Measurements from ENCODE around the gene ARFGEF2. TPM values are rescaled to one million over a fixed set of nuclear protein-coding genes. Genes with fewer than 3 reads are reported as not detected.
"Not testable (repeated sequence)": the region's sequence is repeated elsewhere in the genome, so short reads cannot be mapped to it uniquely, and the experiment has no call there.

ARFGEF2 gene
- total RNA-seq, 1 donor from 2014 or later, result 32.5 TPM

DNA sequence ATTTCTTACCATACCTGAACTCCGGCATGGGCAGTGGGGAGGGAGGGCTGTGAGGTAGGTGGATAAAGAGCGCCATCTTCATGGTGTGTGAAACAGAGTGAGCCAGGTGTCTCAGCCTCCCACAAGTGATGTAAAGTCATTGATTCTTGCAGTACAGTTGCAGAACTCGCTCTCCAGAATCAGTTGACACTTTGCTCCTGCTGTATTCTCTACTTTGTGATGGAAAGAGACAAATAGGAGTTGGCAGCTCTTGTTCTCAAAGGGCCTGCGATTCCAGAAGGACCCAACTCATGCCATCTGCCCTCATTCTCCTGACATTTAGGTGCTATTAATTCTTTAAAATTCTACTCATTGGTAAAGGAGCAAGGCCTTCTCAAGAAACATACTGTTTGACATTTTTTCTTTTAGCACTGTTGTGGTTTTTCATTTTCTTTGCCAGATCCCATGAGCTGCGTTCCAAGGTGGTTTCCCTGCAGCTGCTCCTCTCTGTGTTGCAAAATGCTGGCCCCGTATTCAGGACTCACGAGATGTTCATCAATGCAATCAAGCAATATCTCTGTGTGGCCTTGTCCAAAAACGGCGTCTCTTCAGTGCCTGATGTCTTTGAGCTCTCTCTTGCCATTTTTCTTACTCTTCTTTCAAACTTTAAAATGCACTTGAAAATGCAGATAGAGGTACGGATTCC, 49.3 kb downstream of the ARFGEF2 start:
- H3K4me1 Mint-ChIP-seq (ENCODE audit: unreplicated experiment), result no peaks in the 10 kb centered on the region
- TF ChIP-seq, protein P1, sequence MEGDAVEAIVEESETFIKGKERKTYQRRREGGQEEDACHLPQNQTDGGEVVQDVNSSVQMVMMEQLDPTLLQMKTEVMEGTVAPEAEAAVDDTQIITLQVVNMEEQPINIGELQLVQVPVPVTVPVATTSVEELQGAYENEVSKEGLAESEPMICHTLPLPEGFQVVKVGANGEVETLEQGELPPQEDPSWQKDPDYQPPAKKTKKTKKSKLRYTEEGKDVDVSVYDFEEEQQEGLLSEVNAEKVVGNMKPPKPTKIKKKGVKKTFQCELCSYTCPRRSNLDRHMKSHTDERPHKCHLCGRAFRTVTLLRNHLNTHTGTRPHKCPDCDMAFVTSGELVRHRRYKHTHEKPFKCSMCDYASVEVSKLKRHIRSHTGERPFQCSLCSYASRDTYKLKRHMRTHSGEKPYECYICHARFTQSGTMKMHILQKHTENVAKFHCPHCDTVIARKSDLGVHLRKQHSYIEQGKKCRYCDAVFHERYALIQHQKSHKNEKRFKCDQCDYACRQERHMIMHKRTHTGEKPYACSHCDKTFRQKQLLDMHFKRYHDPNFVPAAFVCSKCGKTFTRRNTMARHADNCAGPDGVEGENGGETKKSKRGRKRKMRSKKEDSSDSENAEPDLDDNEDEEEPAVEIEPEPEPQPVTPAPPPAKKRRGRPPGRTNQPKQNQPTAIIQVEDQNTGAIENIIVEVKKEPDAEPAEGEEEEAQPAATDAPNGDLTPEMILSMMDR (IDR thresholded peaks at IDR 0.05), result no peak
- peaks cover 51% of the 10 kb centered on the region for H3K36me3 Mint-ChIP-seq (ENCODE audit: unreplicated experiment)

DNA sequence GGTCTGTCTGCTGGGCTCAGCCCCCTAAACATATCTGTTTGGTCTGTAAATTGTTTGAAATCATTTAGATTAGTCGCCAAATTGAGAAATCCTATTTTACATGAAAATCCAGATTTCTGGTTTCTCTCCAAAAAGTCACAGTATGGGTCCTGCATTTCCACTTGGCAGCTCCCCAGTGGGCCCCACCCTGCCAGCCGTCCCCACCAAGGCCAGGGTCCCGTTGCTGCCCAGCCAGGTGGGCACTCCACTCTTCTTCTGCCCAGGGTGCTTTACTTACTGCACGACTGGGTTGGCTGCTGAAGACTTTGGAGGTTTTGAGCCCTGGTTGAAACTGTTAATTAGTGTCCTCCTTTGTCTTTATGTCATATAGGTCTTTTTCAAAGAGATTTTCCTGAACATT, 50.4 kb downstream of the ARFGEF2 start:
- DNase-seq (ENCODE audit: extremely low spot score, unreplicated experiment), result no peak
- Mint-ChIP-seq H3K27ac (ENCODE audit: unreplicated experiment) (no peak overlapping the region), H3K9me3 (ENCODE audit: unreplicated experiment) (no peaks in the 10 kb centered on the region), H3K4me3 (ENCODE audit: unreplicated experiment) (no peak overlapping the region), H3K36me3 (ENCODE audit: unreplicated experiment) (peaks cover 52% of the 10 kb centered on the region), H3K4me1 (ENCODE audit: unreplicated experiment) (no peaks in the 10 kb centered on the region), H3K27me3 (ENCODE audit: unreplicated experiment) (no peaks in the 10 kb centered on the region)
- TF ChIP-seq, protein P1 (IDR thresholded peaks at IDR 0.05), result no peak

More for the DNA sequence above, 49.3 kb downstream of the ARFGEF2 start:
- H3K4me3 Mint-ChIP-seq (ENCODE audit: unreplicated experiment), result no peak overlapping the region
- H3K27me3 Mint-ChIP-seq (ENCODE audit: unreplicated experiment), result no peaks in the 10 kb centered on the region
- no peak for DNase-seq (ENCODE audit: extremely low spot score, unreplicated experiment)
- H3K9me3 Mint-ChIP-seq (ENCODE audit: unreplicated experiment), result no peaks in the 10 kb centered on the region
- no peak overlapping the region for H3K27ac Mint-ChIP-seq (ENCODE audit: unreplicated experiment)

DNA sequence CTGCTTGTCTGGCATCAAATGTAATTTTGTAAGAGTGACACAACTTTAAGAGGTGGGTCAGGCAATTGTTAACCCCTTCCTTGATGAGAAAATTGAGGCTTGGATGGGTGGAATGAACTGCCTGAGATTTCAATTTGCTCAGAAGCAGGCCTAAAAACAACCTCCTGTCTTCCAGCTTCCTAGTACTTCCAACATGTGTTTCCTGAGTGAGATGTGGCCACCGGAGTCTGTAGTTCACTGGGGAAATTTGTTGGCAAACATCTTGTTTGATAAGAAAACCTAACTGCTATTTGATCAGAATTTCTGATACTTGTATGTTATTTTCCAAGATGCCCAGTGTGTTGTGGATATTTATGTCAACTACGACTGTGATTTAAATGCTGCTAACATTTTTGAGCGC, 51.3 kb downstream of the ARFGEF2 start:
- TF ChIP-seq, protein P1 (IDR thresholded peaks at IDR 0.05), result no peak
- no peaks in the 10 kb centered on the region for H3K4me1 Mint-ChIP-seq (ENCODE audit: unreplicated experiment)
- no peaks in the 10 kb centered on the region for H3K27me3 Mint-ChIP-seq (ENCODE audit: unreplicated experiment)
- H3K27ac Mint-ChIP-seq (ENCODE audit: unreplicated experiment), result no peak overlapping the region
- DNase-seq (ENCODE audit: extremely low spot score, unreplicated experiment), result no peak
- H3K4me3 Mint-ChIP-seq (ENCODE audit: unreplicated experiment), result no peak overlapping the region
- H3K9me3 Mint-ChIP-seq (ENCODE audit: unreplicated experiment), result no peaks in the 10 kb centered on the region
- peaks cover 52% of the 10 kb centered on the region for H3K36me3 Mint-ChIP-seq (ENCODE audit: unreplicated experiment)

DNA sequence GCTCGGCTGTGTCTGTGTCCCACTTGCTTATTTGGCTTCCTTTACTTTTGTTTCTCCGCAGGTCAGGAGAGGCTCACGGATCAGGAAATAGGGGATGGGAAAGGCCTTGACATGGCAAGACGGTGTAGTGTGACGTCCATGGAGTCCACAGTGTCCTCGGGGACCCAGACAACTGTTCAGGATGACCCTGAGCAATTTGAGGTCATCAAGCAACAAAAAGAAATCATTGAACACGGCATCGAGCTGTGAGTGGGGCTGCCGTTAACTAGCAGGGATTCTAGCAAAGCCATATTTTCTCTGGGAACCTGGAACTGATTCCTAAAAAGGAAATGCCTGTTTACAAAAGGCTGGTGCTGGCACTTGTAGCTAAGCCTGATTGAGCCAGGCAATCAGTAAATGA, 54.4 kb downstream of the ARFGEF2 start:
- H3K27ac Mint-ChIP-seq (ENCODE audit: unreplicated experiment), result no peak overlapping the region
- no peaks in the 10 kb centered on the region for H3K27me3 Mint-ChIP-seq (ENCODE audit: unreplicated experiment)
- H3K4me1 Mint-ChIP-seq (ENCODE audit: unreplicated experiment), result no peaks in the 10 kb centered on the region
- H3K36me3 Mint-ChIP-seq (ENCODE audit: unreplicated experiment), result peaks cover 56% of the 10 kb centered on the region
- H3K4me3 Mint-ChIP-seq (ENCODE audit: unreplicated experiment), result no peak overlapping the region
- no peak for DNase-seq (ENCODE audit: extremely low spot score, unreplicated experiment)
- TF ChIP-seq, protein P1 (IDR thresholded peaks at IDR 0.05), result no peak
- no peaks in the 10 kb centered on the region for H3K9me3 Mint-ChIP-seq (ENCODE audit: unreplicated experiment)

DNA sequence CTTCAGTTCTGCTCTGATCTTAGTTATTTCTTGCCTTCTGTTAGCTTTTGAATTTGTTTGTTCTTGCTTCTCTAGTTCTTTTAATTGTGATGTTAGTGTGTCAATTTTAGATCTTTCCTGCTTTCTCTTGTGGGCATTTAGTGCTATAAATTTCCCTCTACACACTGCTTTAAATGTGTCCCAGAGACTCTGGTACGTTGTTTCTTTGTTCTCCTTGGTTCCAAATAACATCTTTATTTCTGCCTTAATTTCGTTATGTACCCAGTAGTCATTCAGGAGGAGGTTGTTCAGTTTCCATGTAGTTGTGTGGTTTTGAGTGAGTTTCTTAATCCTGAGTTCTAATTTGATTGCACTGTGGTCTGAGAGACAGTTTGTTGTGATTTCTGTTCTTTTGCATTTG, 58.5 kb downstream of the ARFGEF2 start:
- H3K27me3 Mint-ChIP-seq (ENCODE audit: unreplicated experiment); DNase-seq (ENCODE audit: extremely low spot score, unreplicated experiment); H3K27ac Mint-ChIP-seq (ENCODE audit: unreplicated experiment); H3K9me3 Mint-ChIP-seq (ENCODE audit: unreplicated experiment); H3K4me1 Mint-ChIP-seq (ENCODE audit: unreplicated experiment); H3K4me3 Mint-ChIP-seq (ENCODE audit: unreplicated experiment): not testable (repeated sequence)
- peaks cover 73% of the 10 kb centered on the region for H3K36me3 Mint-ChIP-seq (ENCODE audit: unreplicated experiment)

All from osteocyte (in vitro differentiated cells).